Pancreas (tissue), 10 donors: Measurements from ENCODE around the gene DTWD2. TPM values are rescaled to one million over a fixed set of nuclear protein-coding genes. Genes with fewer than 3 reads are reported as not detected.
"Not testable (repeated sequence)": the region's sequence is repeated elsewhere in the genome, so short reads cannot be mapped to it uniquely, and the experiment has no call there.

ENCODE experiments used
- ATAC-seq, 4 donors: fragments of 200-7000 bp; cut with Tn5 transposase; one replicate each; pipeline versions ENCODE4 v1.8.0 to v1.9.1; 2020; ENCODE audit warnings: mild to moderate bottlenecking in 4 of 4, moderate library complexity in 4 of 4
- DNase-seq, 6 donors: peaks; one replicate each; pipeline ENCODE4 v3.0.0-alpha.2; 2020
- FAIRE-seq: peaks from 2 replicates; lab custom pipeline; 2012; peaks lifted over from hg19 to GRCh38; lab: Jason Lieb, UNC
- H3K27ac ChIP-seq, 4 donors: fragments of 200-600 bp; sonication (generic); 1 replicate in 3 of 4; 2 replicates in 1 of 4; pipeline versions ENCODE4 v1.5.0 to v1.8.0; 2020
- H3K27me3 ChIP-seq, 4 donors: fragments of 200-600 bp; one replicate each; pipeline ENCODE4 v1.8.0; 2021
- H3K36me3 ChIP-seq, 3 donors: fragments of 200-600 bp; sonication (generic) in 1 of 3; one replicate each; pipeline versions ENCODE4 v1.5.0 to v1.8.0; 2020 to 2021
- H3K4me1 ChIP-seq, 3 donors: fragments of 200-600 bp; one replicate each; pipeline ENCODE4 v1.8.0; 2021
- H3K4me3 ChIP-seq, 4 donors: fragments of 200-600 bp; sonication (generic) in 2 of 4; one replicate each; pipeline versions ENCODE4 v1.5.0 to v1.8.0; 2020 to 2021
- H3K9me3 ChIP-seq, 4 donors: fragments of 200-600 bp; one replicate each; pipeline ENCODE4 v1.8.0; 2021
- CTCF ChIP-seq, 4 donors: fragments of 200-600 bp; sonication (generic) in 3 of 4; IDR thresholded peaks; one replicate each; pipeline versions ENCODE4 v1.5.0 to v1.8.0; 2021; ENCODE audit warnings: antibody characterized with exemption in 4 of 4
- WGBS, 2 donors: extraction: QIAGEN DNeasy Blood & Tissue Kit; methylation state at CpG; one replicate each; pipeline ENCODE4 v1.1.7; 2013; 5-methylcytosine and 5-hydroxymethylcytosine counted together
- intact Hi-C, 3 donors: fragments of 100-400 bp; cut with DNase I; formaldehyde crosslinking; loops; one replicate each; pipeline versions ENCODE4 v1.11.1 to v1.14.2; 2022
- polyA plus RNA-seq, 2 donors: library from polyadenylated mRNA; stranded (reverse); fragments of 200-250 nt; gene quantifications; one replicate each; pipeline ENCODE4 v1.2.3, GENCODE V29; 2013
- total RNA-seq, 6 donors: library from RNA; stranded (reverse); fragmentation: NEBNext Ultra II Directional in 4 of 6; extraction: Animal tissue kit (Norgen Biotek cat#: 25700) in 4 of 6; gene quantifications; one replicate each; pipeline versions ENCODE4 v1.2.1 to v1.2.4, GENCODE V29; 2021 to 2023
- donor health status: healthy with polysubstance abuse.
- donor health status: DM: no; HTN: no; CAD: no; lungs with moderate emphysema.
- donor health status: DM: no; HTN: no; CAD: no.
- donor health status: control.
- donor health status: control.
- donor health status: Bipolar disorder and iron deficiency.
- donor health status: DM: yes; HTN: yes; CAD: no.
- donor health status: DM: no; HTN: no; CAD: no.
- donor health status: DM: no; HTN: no; CAD: no.
- donor health status: DM: yes; HTN: yes; CAD: no.

Gene DTWD2
- total and polyA plus RNA-seq, 8 donors: 1.8 to 6.9 (median 4.5) TPM

GRCh38 chr5:118968925-118969375 lies 19.4 kb downstream of the DTWD2 start:
- peaks cover 0 to 9% (median 8%) of the 10 kb centered on the region in 3 donors for H3K4me1 ChIP-seq
- no peak overlapping the region for H3K4me3 ChIP-seq
- H3K27ac ChIP-seq: no peak overlapping the region
- peak in 3 of 6 donors; percentile 23 to 44 (median 31) for DNase-seq
- FAIRE-seq: no peak
- no peak for TF ChIP-seq CTCF (IDR thresholded peaks at IDR 0.05)
- H3K36me3 ChIP-seq: no peaks in the 10 kb centered on the region
- no peaks in the 10 kb centered on the region for H3K9me3 ChIP-seq
- ATAC-seq: peak; percentile 62 to 81 (median 73)
- intact Hi-C loops: no loop called here
- no peaks in the 10 kb centered on the region for H3K27me3 ChIP-seq
- 69 to 83% methylated on average over 4 of the region's 4 CpGs for WGBS, 2 donors

- Histone ChIP-seq H3K4me1 (peaks cover 0 to 9% (median 8%) of the 10 kb centered on the region in 3 donors), H3K27me3 (no peaks in the 10 kb centered on the region), H3K9me3 (no peaks in the 10 kb centered on the region), H3K36me3 (no peaks in the 10 kb centered on the region), H3K27ac (no peak overlapping the region), H3K4me3 (no peak overlapping the region)
- DNase-seq: no peak
- intact Hi-C loops: no loop called here
- WGBS, 2 donors: 90% methylated on average over 8 of the region's 8 CpGs
- no peak for FAIRE-seq
- peak in 1 of 4 donors; percentile 18 for ATAC-seq
- no peak for TF ChIP-seq CTCF (IDR thresholded peaks at IDR 0.05)
Measured at GRCh38 chr5:118968406-118968911, 19.9 kb downstream of the DTWD2 start.

GRCh38 chr5:118967059-118967508 lies 21.3 kb downstream of the DTWD2 start:
- H3K27ac ChIP-seq: no peak overlapping the region
- ATAC-seq: no peak
- 54 to 56% methylated on average over 2 of the region's 2 CpGs for WGBS, 2 donors
- intact Hi-C loops: no loop called here
- peaks cover 0 to 9% (median 8%) of the 10 kb centered on the region in 3 donors for H3K4me1 ChIP-seq
- no peaks in the 10 kb centered on the region for H3K27me3 ChIP-seq
- H3K9me3 ChIP-seq: no peaks in the 10 kb centered on the region
- no peaks in the 10 kb centered on the region for H3K36me3 ChIP-seq
- FAIRE-seq: no peak
- DNase-seq: no peak
- TF ChIP-seq CTCF (IDR thresholded peaks at IDR 0.05): no peak
- H3K4me3 ChIP-seq: no peak overlapping the region

GRCh38 chr5:118965890-118966289 lies 22.5 kb downstream of the DTWD2 start:
- FAIRE-seq (no peak), ATAC-seq (no peak), DNase-seq (no peak)
- H3K36me3 ChIP-seq: no peaks in the 10 kb centered on the region
- no peaks in the 10 kb centered on the region for H3K27me3 ChIP-seq
- no peak overlapping the region for H3K27ac ChIP-seq
- 77 to 82% methylated on average over 3 of the region's 3 CpGs for WGBS, 2 donors
- intact Hi-C loops: no loop called here
- H3K9me3 ChIP-seq: no peaks in the 10 kb centered on the region
- TF ChIP-seq CTCF (IDR thresholded peaks at IDR 0.05): no peak
- no peak overlapping the region for H3K4me3 ChIP-seq
- peaks cover 0 to 9% (median 8%) of the 10 kb centered on the region in 3 donors for H3K4me1 ChIP-seq

GRCh38 chr5:118964970-118965369 lies 23.4 kb downstream of the DTWD2 start:
- H3K4me3 ChIP-seq, H3K36me3 ChIP-seq, H3K4me1 ChIP-seq, H3K9me3 ChIP-seq, H3K27me3 ChIP-seq, intact Hi-C loops, FAIRE-seq, H3K27ac ChIP-seq, ATAC-seq: not testable (repeated sequence)
- 98 to 99% methylated on average over 30 to 34 of the region's 34 CpGs for WGBS, 2 donors
- peak in 1 of 6 donors; percentile 23 for DNase-seq

GRCh38 chr5:118964388-118964787 lies 24.0 kb downstream of the DTWD2 start:
- H3K36me3 ChIP-seq, H3K9me3 ChIP-seq, FAIRE-seq, DNase-seq, H3K27me3 ChIP-seq, H3K4me3 ChIP-seq, H3K4me1 ChIP-seq, H3K27ac ChIP-seq, ATAC-seq, intact Hi-C loops: not testable (repeated sequence)
- WGBS, 2 donors: 93 to 96% methylated on average over 19 to 22 of the region's 22 CpGs
